Measurements from ENCODE around the gene CCDC88B.
"Not testable (repeated sequence)": the region's sequence is repeated elsewhere in the genome, so short reads cannot be mapped to it uniquely, and the experiment has no call there.

Gene CCDC88B

DNA sequence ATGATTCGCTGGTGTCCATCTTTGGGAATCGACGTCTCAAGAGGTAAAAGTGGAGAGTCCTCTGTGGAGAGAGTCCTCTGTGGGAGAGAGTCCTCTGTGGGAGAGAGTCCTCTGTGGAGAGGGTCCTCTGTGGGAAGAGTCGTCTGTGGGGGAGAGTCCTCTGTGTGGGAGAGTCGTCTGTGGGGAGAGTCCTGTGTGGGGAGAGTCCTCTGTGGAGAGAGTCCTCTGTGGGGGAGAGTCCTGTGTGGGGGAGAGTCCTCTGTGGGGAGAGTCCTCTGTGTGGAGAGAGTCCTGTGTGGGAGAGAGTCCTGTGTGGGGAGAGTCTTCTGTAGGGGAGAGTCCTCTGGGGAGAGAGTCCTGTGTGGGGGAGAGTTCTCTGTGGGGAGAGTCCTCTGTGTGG is 19.0 kb upstream of the CCDC88B start:
- no peak for DNase-seq

DNA sequence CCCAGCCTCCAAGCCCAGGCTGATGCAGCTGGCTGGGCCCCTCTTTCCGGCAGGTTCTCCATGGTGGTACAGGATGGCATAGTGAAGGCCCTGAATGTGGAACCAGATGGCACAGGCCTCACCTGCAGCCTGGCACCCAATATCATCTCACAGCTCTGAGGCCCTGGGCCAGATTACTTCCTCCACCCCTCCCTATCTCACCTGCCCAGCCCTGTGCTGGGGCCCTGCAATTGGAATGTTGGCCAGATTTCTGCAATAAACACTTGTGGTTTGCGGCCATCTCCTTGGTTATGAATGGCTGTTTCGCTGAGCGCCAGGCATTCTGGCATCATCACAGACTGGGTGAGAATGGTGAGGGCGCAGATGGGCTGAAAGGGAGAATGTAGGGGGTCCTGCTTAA is 18.5 kb upstream of the CCDC88B start:
- no peak for DNase-seq

DNA sequence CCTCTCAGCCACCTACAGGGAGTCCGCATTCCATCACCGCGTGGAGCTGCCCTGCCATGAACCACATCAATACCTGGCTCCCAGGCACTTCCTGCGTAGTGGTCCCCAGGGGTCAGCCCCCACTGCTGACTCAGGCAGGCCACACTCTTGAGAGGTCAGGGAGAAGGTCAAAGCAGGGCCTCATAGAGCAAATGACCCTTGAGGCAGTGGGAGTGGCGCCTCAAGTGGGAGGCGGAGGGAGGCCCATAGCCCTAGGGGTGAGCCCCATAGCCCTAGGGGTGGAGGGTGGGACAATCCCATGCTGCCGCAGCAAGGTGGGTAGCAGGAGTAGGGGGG is 17.1 kb upstream of the CCDC88B start:
- no peak for DNase-seq

DNA sequence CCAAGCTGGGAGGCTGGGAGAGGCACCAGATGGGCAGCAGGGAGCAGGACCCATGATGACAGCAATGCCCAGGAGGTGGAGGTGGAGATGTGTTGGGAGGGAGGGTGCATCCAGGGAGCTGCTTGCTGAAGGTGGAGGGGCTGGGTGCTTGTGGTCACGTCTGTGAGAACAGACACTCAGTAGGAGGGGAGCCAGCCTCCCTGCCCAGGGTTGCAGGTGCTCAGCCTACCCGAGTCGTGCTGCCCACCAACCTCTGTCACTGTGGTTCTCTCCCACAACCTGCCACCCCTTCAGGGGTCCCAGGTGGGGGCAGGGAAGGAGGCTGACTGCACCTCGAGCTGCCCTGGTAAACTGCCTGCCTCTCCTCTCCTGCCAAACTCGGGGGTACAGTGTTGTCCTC is 16.6 kb upstream of the CCDC88B start:
- DNase-seq: no peak

DNA sequence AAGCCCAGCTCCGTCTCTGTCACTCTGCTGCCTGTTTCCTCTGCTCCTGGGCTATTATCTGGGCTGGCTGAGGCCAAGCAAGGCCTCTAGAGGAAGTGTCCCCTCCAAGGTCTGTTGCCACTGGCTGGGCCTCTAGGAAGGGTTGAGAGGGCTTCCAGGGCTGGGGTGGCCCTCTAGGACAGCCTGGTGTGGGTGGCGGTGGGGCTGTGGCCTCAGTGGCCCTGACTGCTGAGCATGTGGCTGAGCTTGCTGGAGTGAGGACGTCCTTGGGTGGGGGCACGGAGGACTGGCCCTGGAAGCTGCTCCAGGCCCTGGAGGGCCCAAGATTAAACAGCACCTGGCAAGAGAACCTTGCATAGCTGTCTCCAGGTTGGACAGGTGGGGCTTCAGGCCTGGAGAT is 16.0 kb upstream of the CCDC88B start:
- not testable (repeated sequence) for DNase-seq

DNA sequence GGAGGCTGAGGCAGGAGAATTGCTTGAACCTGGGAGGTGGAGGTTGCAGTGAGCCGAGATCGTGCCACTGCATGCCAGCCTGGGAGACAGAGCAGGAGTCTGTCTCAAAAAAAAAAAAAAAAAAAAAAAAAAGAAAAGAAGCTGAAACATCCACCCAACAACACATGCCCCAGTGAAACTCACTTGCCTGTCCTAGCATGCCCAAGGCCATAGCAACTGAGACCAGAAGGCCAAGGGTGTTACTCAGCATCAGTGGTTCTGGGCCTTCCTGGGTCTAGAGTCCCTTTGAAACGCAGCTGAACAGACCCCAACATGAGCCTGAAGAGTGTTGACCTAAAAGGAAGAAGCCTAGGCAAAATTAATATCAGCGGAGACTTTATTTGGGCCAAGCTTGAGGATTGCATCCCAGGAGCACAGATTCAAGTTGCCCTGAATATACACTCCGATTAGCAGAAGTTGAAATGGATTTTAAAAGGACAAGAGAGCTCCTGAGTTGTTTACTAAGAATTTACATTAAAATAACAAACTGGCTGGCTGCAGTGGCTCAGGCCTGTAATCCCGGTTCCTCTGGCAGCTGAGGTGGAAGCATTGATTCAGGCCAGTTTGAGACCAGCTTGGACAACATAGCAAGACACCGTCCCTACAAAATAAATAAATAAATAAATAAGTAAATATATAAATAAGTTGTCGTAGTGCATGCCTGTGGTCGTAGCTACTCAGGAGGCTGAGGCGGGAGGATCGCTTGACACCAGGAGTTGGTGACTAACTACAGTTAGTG is 15.1 kb upstream of the CCDC88B start:
- DNase-seq: no peak

DNA sequence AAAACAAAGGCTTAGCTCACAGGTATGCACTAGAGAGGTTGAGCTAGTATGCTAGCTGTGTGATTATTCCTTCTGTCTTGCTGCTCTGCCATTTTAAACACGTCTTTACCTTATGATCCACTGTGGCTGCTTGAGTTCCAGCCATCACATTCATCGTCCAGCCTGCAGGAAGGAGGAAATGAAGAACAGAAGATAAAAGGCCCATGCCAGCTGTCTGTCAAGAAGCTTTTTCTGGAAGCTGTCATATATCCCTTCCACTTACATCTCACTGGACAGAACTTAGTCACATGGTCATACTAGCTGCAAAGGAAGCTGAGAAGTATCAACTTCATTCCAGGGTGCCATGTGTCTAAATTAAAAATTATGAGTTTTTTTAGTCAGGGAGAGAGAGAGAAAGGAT is 12.6 kb upstream of the CCDC88B start:
- DNase-seq: no peak

DNA sequence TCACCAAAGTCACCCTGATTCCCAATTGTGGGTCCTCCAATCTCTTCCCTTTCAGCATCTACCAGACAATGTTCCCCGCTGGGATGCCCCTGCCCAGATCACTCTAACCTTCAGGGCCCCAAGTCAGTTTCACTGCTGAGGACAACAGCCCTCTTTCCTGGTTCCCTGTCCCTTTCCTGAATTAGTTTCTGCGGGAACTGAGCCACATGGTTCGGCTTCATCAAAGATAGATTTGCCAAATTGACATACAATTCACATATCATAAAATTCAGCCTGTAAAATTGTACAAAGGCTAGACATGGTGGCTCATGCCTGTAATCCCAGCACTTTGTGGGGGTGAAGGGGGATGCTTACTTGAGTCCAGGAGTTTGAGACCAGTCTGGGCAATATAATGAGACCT is 12.0 kb upstream of the CCDC88B start:
- DNase-seq: no peak

DNA sequence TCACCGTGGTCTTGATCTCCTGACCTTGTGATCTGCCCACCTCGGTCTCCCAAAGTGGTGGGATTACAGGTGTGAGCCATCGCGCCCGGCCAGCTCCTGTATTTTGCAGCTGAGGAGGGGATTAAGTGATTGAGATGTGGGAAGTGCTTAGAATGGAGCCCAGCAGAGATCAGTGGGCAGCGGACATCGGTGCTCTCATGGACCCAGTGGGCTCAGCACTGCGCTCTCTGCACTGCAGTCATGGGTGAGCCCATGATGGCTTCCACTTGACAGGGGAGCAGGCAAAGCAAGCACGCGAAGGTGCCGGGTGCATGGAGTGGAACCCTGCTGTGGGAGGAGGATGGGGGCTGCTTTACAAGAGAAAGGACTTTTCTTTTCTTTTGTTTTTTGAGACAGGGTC is 9.1 kb upstream of the CCDC88B start:
- no peak for DNase-seq

DNA sequence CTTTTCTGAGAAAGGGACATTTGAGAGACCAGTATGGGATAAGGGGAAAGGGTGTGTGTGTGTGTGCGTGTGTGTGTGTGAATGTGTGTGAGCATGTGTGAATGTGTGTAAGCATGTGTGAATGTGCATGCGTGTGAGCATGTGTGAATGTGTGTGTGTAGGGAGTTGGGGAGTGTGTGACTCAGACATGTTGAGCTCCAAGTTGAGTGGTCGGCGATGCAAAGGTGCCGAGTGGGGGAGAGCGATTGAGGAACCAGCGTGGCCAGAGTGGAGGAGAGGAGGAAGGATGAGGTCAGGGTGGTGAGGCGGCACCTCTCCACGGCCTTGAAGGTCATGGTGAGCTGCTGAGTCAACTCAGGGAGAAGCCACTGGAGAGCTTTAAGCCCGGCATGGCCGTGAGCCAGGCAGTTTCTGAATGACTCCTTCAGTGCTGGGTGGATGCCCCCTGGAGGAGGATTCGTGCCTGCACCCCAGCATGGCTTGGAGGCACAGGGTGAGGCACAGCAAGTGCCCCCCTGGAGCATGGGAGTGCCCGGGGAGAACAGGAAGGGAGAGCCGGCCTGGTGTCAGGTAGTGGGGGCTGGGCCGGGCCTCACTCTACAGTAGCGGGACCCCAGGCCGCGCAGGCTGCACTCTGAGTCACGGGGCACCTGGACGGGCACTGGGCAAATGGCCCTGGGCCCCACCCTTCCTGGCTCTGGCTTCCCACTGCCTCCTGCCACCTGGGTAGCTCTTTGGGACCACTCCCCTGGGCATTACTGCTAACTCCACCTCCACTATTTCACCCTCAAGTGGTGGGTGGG is 8.2 kb upstream of the CCDC88B start:
- DNase-seq: peak; percentile 84

DNA sequence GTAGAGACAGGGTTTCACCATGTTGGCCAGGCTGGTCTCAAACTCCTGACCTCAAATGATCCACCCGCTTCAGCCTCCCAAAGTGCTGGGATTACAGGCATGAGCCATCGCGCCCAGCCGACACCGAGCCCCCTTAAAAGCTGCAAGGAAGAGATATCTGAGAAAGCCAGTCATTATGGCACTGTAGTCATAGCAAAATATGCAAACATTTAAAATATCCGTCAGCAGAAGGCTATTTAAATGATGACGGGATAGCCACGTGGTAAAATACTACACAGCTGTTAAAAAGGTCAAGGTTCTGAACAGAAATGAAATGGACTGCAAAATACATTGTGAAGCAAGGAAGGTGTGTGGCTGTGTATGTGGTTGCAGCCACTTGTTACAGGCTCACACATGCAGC is 6.4 kb upstream of the CCDC88B start:
- DNase-seq: no peak

DNA sequence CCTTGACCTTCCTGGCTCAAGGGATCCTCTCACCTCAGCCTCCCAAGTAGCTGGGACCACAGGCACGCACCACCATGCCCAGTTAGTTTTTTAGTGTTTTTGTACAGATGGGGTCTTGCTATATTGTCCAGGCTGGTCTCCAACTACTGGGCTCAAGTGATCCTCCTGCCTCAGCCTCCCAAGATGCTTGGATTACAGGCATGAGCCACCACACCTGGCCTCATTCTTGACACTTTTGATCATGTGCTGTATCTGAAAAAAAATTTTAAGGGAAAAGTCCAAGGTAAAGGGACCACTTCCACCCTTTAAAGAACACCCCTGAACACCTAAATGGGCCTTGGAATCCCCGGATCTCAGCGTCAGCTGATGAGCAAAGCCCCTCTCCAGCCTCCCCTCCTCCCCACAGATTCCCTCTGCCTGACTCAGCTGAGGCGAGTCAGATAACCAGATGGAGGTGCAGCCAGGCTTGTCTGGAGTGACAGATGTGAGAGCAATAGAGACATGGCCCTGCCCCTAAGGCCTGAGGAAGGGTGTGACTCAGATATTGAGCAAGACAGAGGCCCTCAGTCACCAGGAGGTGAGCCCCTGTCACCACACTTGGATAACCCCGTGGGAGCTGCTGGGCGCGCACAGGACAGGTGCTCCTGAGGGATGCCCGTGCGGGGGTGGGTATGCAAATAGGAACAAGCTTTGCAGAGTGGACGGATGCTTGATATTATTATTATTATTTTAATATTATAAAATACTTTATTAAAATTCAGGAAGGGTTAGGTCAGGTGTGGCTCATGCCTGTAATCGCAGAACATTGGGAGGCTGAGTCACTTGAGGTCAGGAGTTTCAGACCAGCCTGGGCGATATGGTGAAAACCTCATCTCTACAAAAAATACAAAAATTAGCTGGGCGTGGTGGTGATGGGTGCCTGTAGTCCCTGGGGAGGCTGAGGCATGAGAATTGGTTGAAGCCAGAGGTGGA is 5.0 kb upstream of the CCDC88B start:
- peak; percentile 80 for DNase-seq

DNA sequence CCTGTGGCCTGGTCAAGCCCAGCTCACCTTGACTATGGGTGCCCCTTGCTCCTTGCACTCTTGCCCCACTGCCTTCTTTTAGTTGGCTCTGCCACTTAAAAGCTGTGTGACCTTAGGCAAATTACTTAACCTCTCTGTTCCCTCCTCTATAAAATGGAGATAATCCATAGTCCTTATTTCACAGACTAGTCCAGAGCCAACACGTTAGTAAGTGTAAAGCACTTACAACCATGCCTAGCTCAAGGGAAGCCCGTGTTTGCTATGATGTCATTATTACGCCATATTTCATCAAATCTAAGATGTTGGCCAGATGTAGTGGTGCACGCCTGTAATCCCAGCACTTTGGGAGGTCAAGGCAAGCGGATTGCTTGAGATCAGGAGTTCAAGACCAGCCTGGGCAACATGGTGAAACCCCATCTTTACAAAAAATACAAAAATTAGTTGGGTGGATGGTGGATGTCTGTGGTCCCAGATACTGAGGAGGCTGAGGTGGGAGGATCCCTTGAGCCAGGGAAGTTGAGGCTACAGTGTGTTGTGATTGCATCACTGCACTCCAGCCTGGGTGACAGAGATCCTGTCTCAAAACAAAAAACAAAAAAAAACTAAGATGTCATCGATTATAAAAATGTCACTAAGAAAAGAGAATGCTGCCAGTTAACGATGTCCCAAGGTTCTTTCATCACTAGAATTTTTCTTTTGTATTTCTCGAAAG is 2.3 kb upstream of the CCDC88B start:
- no peak for DNase-seq

DNA sequence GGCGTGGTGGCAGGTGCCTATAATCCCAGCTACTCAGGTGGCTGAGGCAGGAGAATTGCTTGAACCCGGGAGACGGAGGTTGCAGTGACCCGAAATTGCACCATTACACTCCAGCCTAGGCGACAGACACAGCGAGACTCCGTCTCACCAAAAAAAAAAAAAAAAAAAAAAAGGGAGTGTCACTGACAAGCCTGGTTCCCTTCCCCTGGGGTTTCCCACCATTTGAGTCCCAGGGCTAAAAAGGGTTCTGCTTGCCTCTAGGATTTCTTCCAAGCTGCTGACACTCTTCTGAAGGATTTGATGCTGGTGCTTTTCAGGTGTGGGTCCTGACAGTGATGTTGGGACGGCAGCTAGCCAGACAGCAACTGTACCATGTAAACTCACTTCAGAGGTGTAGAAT is 1.3 kb upstream of the CCDC88B start:
- DNase-seq: no peak

DNA sequence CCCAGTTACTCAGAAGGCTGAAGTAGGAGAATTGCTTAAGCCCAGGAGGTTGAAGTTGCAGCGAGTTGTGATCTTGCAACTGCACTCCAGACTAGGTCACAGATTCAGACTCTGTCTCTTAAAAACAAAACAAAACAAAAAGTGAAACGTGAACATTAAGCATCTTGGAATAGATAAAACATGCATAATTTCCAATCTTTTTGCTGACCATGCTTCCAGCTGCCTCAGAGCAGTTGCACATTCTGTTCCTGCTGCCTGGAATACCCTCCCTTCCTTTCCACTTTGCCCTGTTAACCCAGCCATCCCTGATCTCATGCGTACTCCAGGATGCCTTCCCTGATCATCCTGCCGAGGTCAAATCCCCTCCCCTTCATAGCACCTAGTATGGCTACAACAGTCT is 718 bp upstream of the CCDC88B start:
- no peak for DNase-seq

DNA sequence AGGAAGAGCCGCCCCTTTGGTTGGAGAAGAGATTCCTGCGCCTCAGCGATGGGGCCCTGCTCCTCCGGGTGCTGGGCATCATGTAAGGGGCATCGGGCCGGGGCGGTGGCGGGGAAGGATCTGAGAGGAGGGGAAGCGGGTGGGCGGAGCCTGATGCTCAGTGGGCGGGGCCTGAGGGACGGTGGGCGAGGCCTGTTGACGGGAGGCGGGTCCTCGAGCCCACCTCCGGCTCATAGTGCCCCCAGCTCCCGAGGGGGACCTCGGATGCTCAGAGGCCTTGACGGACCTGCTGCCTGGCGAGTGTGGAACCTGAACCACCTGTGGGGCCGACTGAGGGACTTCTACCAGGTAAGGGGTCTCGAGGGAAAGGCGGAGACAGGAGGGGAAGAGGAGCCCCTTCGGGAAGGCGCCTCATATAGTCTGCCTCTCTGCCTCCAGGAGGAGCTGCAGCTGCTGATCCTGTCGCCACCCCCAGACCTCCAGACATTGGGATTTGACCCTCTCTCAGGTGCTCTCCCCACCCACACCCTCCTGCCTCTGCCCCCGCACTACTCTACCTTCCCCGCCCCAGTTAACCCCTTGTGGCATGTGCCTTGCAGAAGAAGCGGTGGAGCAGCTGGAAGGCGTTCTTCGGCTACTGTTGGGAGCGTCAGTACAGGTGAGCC is 799 bp downstream of the CCDC88B start:
- DNase-seq: peak; percentile 81

DNA sequence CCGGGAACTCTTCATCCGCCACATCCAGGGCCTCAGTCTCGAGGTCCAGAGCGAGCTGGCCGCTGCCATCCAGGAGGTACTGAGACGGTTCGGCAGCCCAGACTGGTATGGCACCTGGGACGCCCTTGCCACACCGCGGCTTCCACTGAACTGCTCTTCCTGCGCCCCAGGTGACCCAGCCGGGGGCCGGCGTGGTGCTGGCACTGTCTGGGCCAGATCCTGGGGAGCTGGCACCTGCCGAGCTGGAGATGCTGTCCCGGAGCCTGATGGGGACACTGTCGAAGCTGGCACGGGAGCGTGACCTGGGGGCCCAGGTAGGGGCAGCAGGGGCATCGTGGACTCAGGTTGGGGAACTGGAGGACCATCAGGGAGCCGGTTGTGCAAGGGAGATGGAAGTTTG is 1.4 kb downstream of the CCDC88B start:
- no peak for DNase-seq

DNA sequence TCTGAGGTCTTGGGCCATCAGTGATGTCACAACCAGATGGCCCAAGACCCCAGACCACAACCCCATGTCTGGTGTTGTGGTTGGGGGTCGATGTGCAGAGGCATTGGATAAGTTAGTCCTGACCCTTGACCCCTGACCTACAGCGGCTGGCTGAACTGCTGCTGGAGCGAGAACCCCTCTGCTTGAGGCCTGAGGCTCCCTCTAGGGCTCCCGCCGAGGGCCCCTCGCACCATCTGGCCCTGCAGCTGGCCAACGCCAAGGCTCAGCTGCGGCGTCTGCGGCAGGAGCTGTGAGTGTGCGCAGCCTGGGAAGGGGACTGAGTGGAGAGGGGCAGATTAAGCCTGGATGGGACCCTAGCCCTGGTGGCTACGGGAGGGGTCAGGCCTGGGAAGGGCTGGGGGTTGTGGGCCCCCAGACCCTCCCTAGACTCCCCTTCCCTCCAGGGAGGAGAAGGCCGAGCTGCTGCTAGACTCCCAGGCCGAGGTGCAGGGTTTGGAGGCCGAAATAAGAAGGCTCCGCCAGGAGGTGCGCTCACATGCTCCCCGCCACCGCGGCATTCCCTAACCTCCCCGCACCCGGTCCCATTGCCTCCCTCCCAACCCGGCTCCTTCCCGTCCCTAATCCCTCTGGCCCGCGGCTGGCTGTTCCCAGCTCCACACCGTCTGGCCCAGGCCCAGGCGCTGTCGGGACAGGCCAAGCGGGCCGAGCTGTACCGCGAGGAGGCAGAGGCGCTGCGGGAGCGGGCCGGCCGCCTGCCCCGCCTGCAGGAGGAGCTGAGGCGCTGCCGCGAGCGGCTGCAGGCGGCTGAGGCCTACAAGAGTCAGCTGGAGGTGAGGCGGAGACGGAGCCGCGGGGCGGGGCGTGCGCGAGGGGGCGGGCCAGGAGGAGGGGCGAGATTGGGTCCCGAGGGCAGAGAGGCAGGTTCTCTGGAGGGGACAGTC is 2.1 kb downstream of the CCDC88B start:
- DNase-seq: peak; percentile 93

DNA sequence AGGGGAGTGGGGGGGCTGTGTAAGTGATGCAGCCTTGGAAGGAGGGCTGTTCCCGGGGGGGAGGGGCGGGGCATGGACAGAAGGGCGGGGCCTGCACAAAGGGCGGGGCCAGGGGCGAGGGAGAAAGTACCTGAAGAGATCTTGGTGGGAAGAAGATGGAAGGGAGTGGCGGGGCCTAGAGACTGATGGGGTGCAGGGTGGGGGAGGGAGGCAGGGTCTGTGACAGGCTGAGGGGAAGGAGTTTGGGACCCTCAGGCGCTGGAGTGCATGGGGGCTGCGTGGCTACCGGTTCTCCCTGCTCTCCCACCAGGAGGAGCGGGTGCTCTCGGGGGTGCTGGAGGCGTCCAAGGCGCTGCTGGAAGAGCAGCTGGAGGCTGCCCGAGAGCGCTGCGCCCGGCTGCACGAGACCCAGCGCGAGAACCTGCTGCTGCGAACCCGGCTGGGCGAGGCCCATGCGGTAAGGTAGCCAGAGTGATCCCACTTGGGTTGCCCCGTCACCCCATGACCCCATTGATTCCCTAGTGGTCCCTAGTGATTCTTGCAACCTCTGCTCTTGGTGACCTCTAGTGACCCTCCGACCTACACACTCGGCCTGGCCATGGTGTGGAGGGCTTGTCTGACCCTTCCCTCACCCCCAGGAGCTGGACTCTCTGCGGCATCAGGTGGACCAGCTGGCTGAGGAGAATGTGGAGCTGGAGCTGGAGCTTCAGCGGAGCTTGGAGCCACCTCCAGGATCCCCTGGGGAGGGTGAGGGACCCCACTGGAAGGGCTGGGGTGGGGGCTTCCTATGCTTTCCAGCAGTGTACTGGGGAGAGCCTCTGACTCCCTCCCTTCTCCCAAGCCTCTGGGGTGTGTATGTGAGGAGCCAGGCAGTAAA is 3.1 kb downstream of the CCDC88B start:
- DNase-seq: no peak

Measured in stimulated activated CD4-positive, alpha-beta T cell treated with anti-CD3 and anti-CD28 coated beads, Interleukin-1b, Interleukin-23, amount 100 ng/mL, for 48 hours (primary cell).